NB4 (cell line): ENCODE measurements around the gene ADGRG6.

Experiments used
- CTCF ChIP-seq: IDR thresholded peaks from one replicate; pipeline ENCODE4 v1.5.1; 2012; ENCODE audit warnings: low read depth, low read length
- MAX ChIP-seq: IDR thresholded peaks from 2 replicates; pipeline ENCODE4 v1.6.1; 2011; ENCODE audit warnings: low read depth, low read length
- MYC ChIP-seq: IDR thresholded peaks from 2 replicates; pipeline ENCODE4 v1.6.1; 2011; ENCODE audit warnings: low read depth, low read length
- POLR2A ChIP-seq: IDR thresholded peaks from 2 replicates; pipeline ENCODE4 v1.6.1; 2011; ENCODE audit warnings: mild to moderate bottlenecking; ENCODE audit not compliant: insufficient read length; ENCODE audit errors: extremely low read depth

- TF ChIP-seq CTCF (no peak), MAX (no peak), POLR2A (no peak), MYC (no peak)
Observed at GRCh38 chr6:142324111-142324510, 22.3 kb downstream of the ADGRG6 start.
